Stimulated activated CD8-positive, alpha-beta memory T cell treated with anti-CD3 and anti-CD28 coated beads, Interleukin-12 subunit alpha, Interleukin-12 subunit beta, amount 100 ng/mL, for 1 hour (primary cell): Measurements from ENCODE around the gene ATAD2B.

ENCODE experiments used
- DNase-seq: peaks from one replicate; pipeline ENCODE4 v3.0.0-alpha.2; 2020; ENCODE audit warnings: low read depth

The ATAD2B gene

GRCh38 chr2:23837871-23838270, 89.1 kb downstream of the ATAD2B start:
- DNase-seq: no peak

- no peak for DNase-seq
These were observed 89.9 kb downstream of the ATAD2B start for GRCh38 chr2:23836971-23837565.

- no peak for DNase-seq
These were observed 90.4 kb downstream of the ATAD2B start for GRCh38 chr2:23836505-23836904.

GRCh38 chr2:23835988-23836387, 90.9 kb downstream of the ATAD2B start:
- no peak for DNase-seq

- DNase-seq: no peak
These were observed 91.5 kb downstream of the ATAD2B start for GRCh38 chr2:23835423-23835822.

- no peak for DNase-seq
These were observed 97.9 kb downstream of the ATAD2B start for GRCh38 chr2:23828986-23829385.

GRCh38 chr2:23828256-23828980, 98.5 kb downstream of the ATAD2B start:
- no peak for DNase-seq

GRCh38 chr2:23827287-23827686, 99.6 kb downstream of the ATAD2B start:
- DNase-seq: no peak

- DNase-seq: no peak
These were observed 100.2 kb downstream of the ATAD2B start for GRCh38 chr2:23826771-23827170.

- no peak for DNase-seq
These were observed 100.9 kb downstream of the ATAD2B start for GRCh38 chr2:23826040-23826439.

- DNase-seq: no peak
These were observed 102.1 kb downstream of the ATAD2B start for GRCh38 chr2:23824777-23825212.

GRCh38 chr2:23823863-23824262, 103.1 kb downstream of the ATAD2B start:
- no peak for DNase-seq

GRCh38 chr2:23814963-23815362, 112.0 kb downstream of the ATAD2B start:
- no peak for DNase-seq

- DNase-seq: no peak
These were observed 113.5 kb downstream of the ATAD2B start for GRCh38 chr2:23813438-23813837.

GRCh38 chr2:23809150-23809549, 117.8 kb downstream of the ATAD2B start:
- no peak for DNase-seq

GRCh38 chr2:23806665-23807249, 120.2 kb downstream of the ATAD2B start:
- no peak for DNase-seq

- no peak for DNase-seq
These were observed 120.7 kb downstream of the ATAD2B start for GRCh38 chr2:23806201-23806600.

- DNase-seq: no peak
These were observed 122.9 kb downstream of the ATAD2B start for GRCh38 chr2:23803965-23804542.

GRCh38 chr2:23803264-23803964, 123.5 kb downstream of the ATAD2B start:
- DNase-seq: no peak

GRCh38 chr2:23801396-23801795, 125.5 kb downstream of the ATAD2B start:
- DNase-seq: no peak

- DNase-seq: no peak
These were observed 132.7 kb downstream of the ATAD2B start for GRCh38 chr2:23794234-23794633.

- no peak for DNase-seq
These were observed 133.4 kb downstream of the ATAD2B start for GRCh38 chr2:23793476-23793875.
